Activated T-cell treated with anti-CD3 and anti-CD28 coated beads, Interleukin-2, amount 50 U/mL, for 72 hours (primary cell): ENCODE results near the gene IMPDH2. TPM values are rescaled to one million over a fixed set of nuclear protein-coding genes. Genes with fewer than 3 reads are reported as not detected.

Source experiments
- ATAC-seq, 2 donors: fragments of 150-1000 bp; cut with Tn5 transposase; replicated peaks in 1 of 2; 2 replicates each; pipeline ENCODE4 v1.10.0; 2021; ENCODE audit warnings: moderate library complexity in 2 of 2, mild to moderate bottlenecking in 1 of 2
- DNase-seq, 2 donors: peaks; one replicate each; pipeline ENCODE4 v3.0.0; 2021 to 2022; ENCODE audit warnings: mixed read lengths in 1 of 2
- H3K27ac Mint-ChIP-seq: one replicate; pipeline ENCODE4 v1.8.0; 2022; ENCODE audit warnings: mild to moderate bottlenecking, moderate library complexity, mixed read lengths
- H3K27me3 Mint-ChIP-seq: one replicate; pipeline ENCODE4 v1.8.0; 2022; ENCODE audit warnings: low read depth, mixed read lengths
- H3K36me3 Mint-ChIP-seq, 2 donors: one replicate each; pipeline ENCODE4 v1.8.0; 2022; ENCODE audit warnings: mixed read lengths in 2 of 2, mild to moderate bottlenecking in 1 of 2; ENCODE audit not compliant: insufficient read depth in 2 of 2
- H3K4me1 Mint-ChIP-seq: one replicate; pipeline ENCODE4 v1.8.0; 2022; ENCODE audit warnings: low read depth, mixed read lengths
- H3K4me3 Mint-ChIP-seq, 2 donors: one replicate each; pipeline ENCODE4 v1.8.0; 2022; ENCODE audit warnings: mild to moderate bottlenecking in 2 of 2, mixed read lengths in 2 of 2, moderate library complexity in 2 of 2
- H3K9me3 Mint-ChIP-seq, 2 donors: one replicate each; pipeline ENCODE4 v1.8.0; 2022; ENCODE audit warnings: mixed read lengths in 2 of 2
- total RNA-seq, 2 donors: library from RNA; stranded (reverse); gene quantifications; one replicate each; pipeline ENCODE4 v1.2.3, GENCODE V29; 2022

Gene IMPDH2
- total RNA-seq, 2 donors from 2014 or later = 490 to 562 TPM

DNA sequence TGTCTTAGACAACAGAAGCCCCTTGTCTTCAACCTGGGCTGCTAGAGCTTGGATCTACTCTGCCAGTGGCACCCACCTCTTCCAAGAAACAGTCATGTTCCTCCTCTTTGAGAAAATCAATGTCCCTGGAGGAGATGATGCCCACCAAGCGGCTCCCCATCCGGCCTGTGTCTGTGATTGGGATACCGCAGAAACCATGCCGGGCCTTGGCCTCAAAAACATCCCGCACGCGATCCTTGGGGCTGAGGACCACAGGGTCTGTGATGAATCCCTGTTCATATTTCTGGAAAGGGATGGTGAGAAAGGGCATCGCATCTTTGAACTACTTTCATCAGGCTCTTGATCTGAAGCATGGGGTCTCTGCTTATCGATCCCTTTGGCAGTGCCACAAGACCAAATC is 1.6 kb downstream of the IMPDH2 start:
- H3K27me3 Mint-ChIP-seq = no peaks in the 10 kb centered on the region
- H3K36me3 Mint-ChIP-seq = peaks cover 9 to 44% of the 10 kb centered on the region in 2 donors
- no peaks in the 10 kb centered on the region for H3K9me3 Mint-ChIP-seq
- peak overlapping the region; percentile 95 for H3K27ac Mint-ChIP-seq
- ATAC-seq (no peak), DNase-seq (no peak)
- peaks cover 78% of the 10 kb centered on the region for H3K4me1 Mint-ChIP-seq
- H3K4me3 Mint-ChIP-seq = peak overlapping the region; percentile 95 to 96

DNA sequence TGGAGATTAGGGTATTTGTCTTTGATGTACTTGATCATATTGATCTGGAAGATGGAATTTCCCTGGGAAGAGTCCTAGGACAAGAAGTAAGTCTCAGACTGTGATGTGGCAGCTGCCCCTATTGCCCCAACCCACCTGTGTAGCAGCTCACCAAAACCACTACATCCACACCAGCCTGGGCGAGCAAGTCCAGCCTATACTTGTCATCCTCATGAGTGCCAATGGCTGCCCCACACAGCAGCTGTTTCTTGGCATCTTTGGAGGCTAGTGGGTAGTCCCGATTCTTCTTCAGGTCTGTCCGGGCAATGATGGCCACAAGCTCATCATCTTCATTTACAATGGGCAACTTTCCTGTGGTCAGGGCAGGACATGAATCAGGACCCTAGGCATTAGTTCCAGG is 2.7 kb downstream of the IMPDH2 start:
- peak overlapping the region; percentile 40 for H3K27ac Mint-ChIP-seq

GRCh38 chr3:49025793-49026520 is 3.2 kb downstream of the IMPDH2 start:
- peaks cover 13 to 39% of the 10 kb centered on the region in 2 donors for H3K36me3 Mint-ChIP-seq
- H3K27me3 Mint-ChIP-seq = no peaks in the 10 kb centered on the region
- H3K9me3 Mint-ChIP-seq = no peaks in the 10 kb centered on the region
- H3K4me1 Mint-ChIP-seq = peaks cover 85% of the 10 kb centered on the region
- peak overlapping the region; percentile 17 to 37 for H3K4me3 Mint-ChIP-seq
- DNase-seq (no peak), ATAC-seq (no peak)
- H3K27ac Mint-ChIP-seq = peak overlapping the region; percentile 56

More for the DNA sequence above, 2.7 kb downstream of the IMPDH2 start:
- Mint-ChIP-seq H3K4me3 (no peak overlapping the region), H3K27me3 (no peaks in the 10 kb centered on the region), H3K36me3 (peaks cover 10 to 39% of the 10 kb centered on the region in 2 donors), H3K4me1 (peaks cover 82% of the 10 kb centered on the region), H3K9me3 (no peaks in the 10 kb centered on the region)
- DNase-seq = no peak
- no peak for ATAC-seq

GRCh38 chr3:49025005-49025792 is 4.0 kb downstream of the IMPDH2 start:
- Mint-ChIP-seq H3K27me3 (no peaks in the 10 kb centered on the region), H3K4me1 (peaks cover 78% of the 10 kb centered on the region), H3K4me3 (peak overlapping the region; percentile 17 to 37), H3K9me3 (no peaks in the 10 kb centered on the region), H3K36me3 (peaks cover 13 to 39% of the 10 kb centered on the region in 2 donors), H3K27ac (peak overlapping the region; percentile 85)
- DNase-seq (no peak), ATAC-seq (no peak)

- ATAC-seq = no peak
- Mint-ChIP-seq H3K27ac (peak overlapping the region; percentile 85), H3K36me3 (peaks cover 13 to 39% of the 10 kb centered on the region in 2 donors), H3K4me3 (peak overlapping the region in 1 of 2 donors; percentile 5), H3K27me3 (no peaks in the 10 kb centered on the region), H3K4me1 (peaks cover 78% of the 10 kb centered on the region), H3K9me3 (no peaks in the 10 kb centered on the region)
- no peak for DNase-seq
Measured at GRCh38 chr3:49024449-49024848, 4.7 kb downstream of the IMPDH2 start.

GRCh38 chr3:49023775-49024174 is 5.4 kb downstream of the IMPDH2 start:
- DNase-seq (no peak), ATAC-seq (no peak)
- Mint-ChIP-seq H3K27ac (peak overlapping the region; percentile 92), H3K36me3 (peaks cover 13 to 36% of the 10 kb centered on the region in 2 donors), H3K4me1 (peaks cover 78% of the 10 kb centered on the region), H3K4me3 (peak overlapping the region; percentile 91 to 94), H3K9me3 (no peaks in the 10 kb centered on the region), H3K27me3 (no peaks in the 10 kb centered on the region)

- Mint-ChIP-seq H3K36me3 (peaks cover 10 to 31% of the 10 kb centered on the region in 2 donors), H3K27me3 (no peaks in the 10 kb centered on the region), H3K9me3 (no peaks in the 10 kb centered on the region), H3K27ac (peak overlapping the region; percentile 92), H3K4me1 (peaks cover 71% of the 10 kb centered on the region), H3K4me3 (peak overlapping the region; percentile 91 to 94)
- ATAC-seq (no peak), DNase-seq (no peak)
Measured at GRCh38 chr3:49022688-49023171, 6.5 kb downstream of the IMPDH2 start.

DNA sequence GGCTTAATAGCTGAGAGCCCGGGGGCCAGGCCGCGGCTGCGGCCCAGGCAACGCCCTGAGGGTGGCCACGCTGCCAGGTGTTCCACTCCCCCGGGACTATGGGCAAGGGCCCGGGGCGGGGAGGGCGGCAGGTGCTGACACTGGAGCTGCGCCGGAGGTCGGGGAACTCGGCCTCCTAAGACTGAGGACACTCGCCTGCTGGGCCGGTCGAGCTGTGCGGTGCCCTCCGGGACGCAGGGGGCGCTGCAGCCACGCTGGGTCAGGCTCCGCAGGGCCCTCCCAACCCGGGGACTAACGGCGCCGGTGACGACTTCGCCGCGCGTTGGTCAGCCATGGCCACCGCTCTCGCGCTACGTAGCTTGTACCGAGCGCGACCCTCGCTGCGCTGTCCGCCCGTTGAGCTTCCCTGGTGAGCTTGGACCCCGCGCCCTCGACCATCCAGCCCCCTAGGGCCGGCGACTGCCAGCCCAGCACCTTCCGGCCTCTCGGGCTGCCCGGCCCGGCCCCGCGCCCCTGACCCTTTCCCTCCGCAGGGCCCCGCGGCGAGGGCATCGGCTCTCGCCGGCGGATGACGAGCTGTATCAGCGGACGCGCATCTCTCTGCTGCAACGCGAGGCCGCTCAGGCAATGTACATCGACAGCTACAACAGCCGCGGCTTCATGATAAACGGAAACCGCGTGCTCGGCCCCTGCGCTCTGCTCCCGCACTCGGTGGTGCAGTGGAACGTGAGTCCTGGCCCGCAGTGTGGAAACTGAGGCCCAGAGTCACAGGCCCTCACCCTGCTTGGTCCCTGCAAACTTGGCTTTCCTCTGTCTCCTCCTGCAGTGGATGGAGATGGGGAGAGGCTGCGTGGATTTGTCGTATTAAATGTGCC is 7.1 kb downstream of the IMPDH2 start, which contains the start of gene NDUFAF3:
TSS of gene NDUFAF3 (plus strand) at position 309 of the 875 bp plus-strand sequence. CDS start at position 333, 24 bp downstream.
- DNase-seq (peak; percentile 96 to 97), ATAC-seq (peak; percentile 76 to 78)
- Mint-ChIP-seq H3K27me3 (no peaks in the 10 kb centered on the region), H3K36me3 (peaks cover 10 to 26% of the 10 kb centered on the region in 2 donors), H3K9me3 (no peaks in the 10 kb centered on the region), H3K27ac (peak within 1 kb of the TSS; percentile 94), H3K4me1 (peaks cover 71% of the 10 kb centered on the region), H3K4me3 (peak within 1 kb of the TSS; percentile 91 to 94)

GRCh38 chr3:49021213-49021812 is 7.9 kb downstream of the IMPDH2 start:
- ATAC-seq (peak; percentile 70 to 74), DNase-seq (peak; percentile 100)
- Mint-ChIP-seq H3K27me3 (no peaks in the 10 kb centered on the region), H3K9me3 (no peaks in the 10 kb centered on the region), H3K4me1 (peaks cover 65% of the 10 kb centered on the region), H3K36me3 (peaks cover 10 to 21% of the 10 kb centered on the region in 2 donors), H3K27ac (peak overlapping the region; percentile 94), H3K4me3 (peak overlapping the region; percentile 91 to 94)

- Mint-ChIP-seq H3K4me1 (peaks cover 57% of the 10 kb centered on the region), H3K9me3 (no peaks in the 10 kb centered on the region), H3K27me3 (no peaks in the 10 kb centered on the region), H3K36me3 (peaks cover 10 to 18% of the 10 kb centered on the region in 2 donors), H3K4me3 (peak overlapping the region; percentile 91 to 94), H3K27ac (peak overlapping the region; percentile 94)
- peak in 1 of 2 donors; percentile 1 for ATAC-seq
- DNase-seq = peak; percentile 45 to 60
Measured at GRCh38 chr3:49020330-49021212, 8.6 kb downstream of the IMPDH2 start.

DNA sequence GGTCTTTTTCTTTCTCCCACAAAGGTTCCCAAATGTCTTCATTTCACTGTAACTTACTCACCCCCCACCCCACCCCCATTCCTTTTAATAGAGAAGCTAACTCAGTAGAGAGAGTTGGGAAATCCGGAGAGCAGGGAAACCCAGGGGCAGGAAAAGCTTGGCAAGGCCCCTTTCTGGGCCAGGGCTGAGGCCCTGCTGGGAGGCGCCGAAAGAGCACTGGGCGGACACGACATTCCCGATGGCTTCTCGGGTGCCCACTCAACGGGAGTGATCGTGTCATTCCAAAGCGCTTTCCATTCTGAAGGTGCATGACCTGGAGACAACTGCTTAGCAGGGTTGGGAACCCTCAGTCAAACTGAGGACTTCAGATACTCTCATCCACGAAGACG is 9.3 kb downstream of the IMPDH2 start:
- Mint-ChIP-seq H3K27ac (peak overlapping the region; percentile 94), H3K4me3 (peak overlapping the region; percentile 91 to 94), H3K27me3 (no peaks in the 10 kb centered on the region), H3K36me3 (peaks cover 8 to 19% of the 10 kb centered on the region in 2 donors), H3K4me1 (peaks cover 59% of the 10 kb centered on the region), H3K9me3 (no peaks in the 10 kb centered on the region)
- DNase-seq (no peak), ATAC-seq (no peak)
